Activated CD4-positive, alpha-beta T cell treated with anti-CD3 and anti-CD28 coated beads for 4 hours (primary cell): Measurements from ENCODE around the gene DIPK1C.
"Not testable (repeated sequence)": the region's sequence is repeated elsewhere in the genome, so short reads cannot be mapped to it uniquely, and the experiment has no call there.

Experiments used
- DNase-seq, 2 donors: peaks; one replicate each; pipeline ENCODE4 v3.0.0-alpha.2; 2020

DIPK1C gene

GRCh38 chr18:74457043-74457724 is at the start of gene DIPK1C:
TSS of gene DIPK1C (minus strand) at chr18:74457308. CDS start at chr18:74457259, 49 bp downstream.
- DNase-seq = no peak

GRCh38 chr18:74506448-74507084 is 49.5 kb upstream of the DIPK1C start:
- DNase-seq = no peak

GRCh38 chr18:74505776-74506175 is 48.7 kb upstream of the DIPK1C start:
- no peak for DNase-seq

- DNase-seq = no peak
Measured at GRCh38 chr18:74503137-74503536, 46.0 kb upstream of the DIPK1C start.

- DNase-seq = no peak
Measured at GRCh38 chr18:74501386-74501785, 44.3 kb upstream of the DIPK1C start.

- not testable (repeated sequence) for DNase-seq
Measured at GRCh38 chr18:74500774-74501173, 43.7 kb upstream of the DIPK1C start.

- DNase-seq = no peak
Measured at GRCh38 chr18:74500372-74500771, 43.3 kb upstream of the DIPK1C start.

- DNase-seq = peak; percentile 42 to 54
Measured at GRCh38 chr18:74499633-74500032, 42.5 kb upstream of the DIPK1C start.

GRCh38 chr18:74498712-74499627 is 41.9 kb upstream of the DIPK1C start:
- DNase-seq = peak; percentile 74 to 80

GRCh38 chr18:74497778-74498177 is 40.7 kb upstream of the DIPK1C start:
- DNase-seq = no peak

GRCh38 chr18:74497324-74497676 is 40.2 kb upstream of the DIPK1C start:
- no peak for DNase-seq

- DNase-seq = peak in 1 of 2 donors; percentile 40
Measured at GRCh38 chr18:74496508-74497323, 39.6 kb upstream of the DIPK1C start.

GRCh38 chr18:74495581-74496507 is 38.7 kb upstream of the DIPK1C start, which contains the start of gene CNDP2:
TSS of gene CNDP2 (plus strand) at chr18:74496363. CDS start at chr18:74499974, 3,611 bp downstream.
- peak; percentile 99 to 100 for DNase-seq

- no peak for DNase-seq
Measured at GRCh38 chr18:74494514-74494913, 37.4 kb upstream of the DIPK1C start.

GRCh38 chr18:74493689-74494088 is 36.6 kb upstream of the DIPK1C start:
- DNase-seq = peak; percentile 56 to 63

GRCh38 chr18:74492259-74492658 is 35.2 kb upstream of the DIPK1C start:
- no peak for DNase-seq

GRCh38 chr18:74489676-74490075 is 32.6 kb upstream of the DIPK1C start:
- DNase-seq = no peak

GRCh38 chr18:74488864-74489263 is 31.8 kb upstream of the DIPK1C start:
- DNase-seq = no peak

- no peak for DNase-seq
Measured at GRCh38 chr18:74488354-74488753, 31.2 kb upstream of the DIPK1C start.

GRCh38 chr18:74486119-74486849 is 29.2 kb upstream of the DIPK1C start:
- no peak for DNase-seq

- DNase-seq = no peak
Measured at GRCh38 chr18:74482697-74483096, 25.6 kb upstream of the DIPK1C start.
